H9 (cell line): ENCODE results near the gene WEE1. TPM values are rescaled to one million over a fixed set of nuclear protein-coding genes. Genes with fewer than 3 reads are reported as not detected.

Source experiments
- DNase-seq: peaks from one replicate; pipeline ENCODE4 v3.0.0-alpha.2; 2017
- H2AFZ ChIP-seq: one replicate; pipeline ENCODE4 v1.6.1; 2013; ENCODE audit warnings: mild to moderate bottlenecking, low read length, control low read depth, moderate library complexity
- H2AK5ac ChIP-seq: 2 replicates; pipeline ENCODE4 v1.6.1; 2013; ENCODE audit warnings: low read length, control low read depth, mixed read lengths; ENCODE audit not compliant: insufficient read length
- H2BK120ac ChIP-seq: one replicate; pipeline ENCODE4 v1.6.1; 2013; ENCODE audit warnings: low read depth, mild to moderate bottlenecking, low read length, control low read depth, inconsistent platforms; ENCODE audit not compliant: poor library complexity, severe bottlenecking
- H2BK12ac ChIP-seq: 2 replicates; pipeline ENCODE4 v1.6.1; 2013; ENCODE audit warnings: low read length, control low read depth, mixed read lengths, low read depth; ENCODE audit not compliant: insufficient read length
- H2BK15ac ChIP-seq: 2 replicates; pipeline ENCODE4 v1.6.1; 2013; ENCODE audit warnings: low read depth, low read length, control low read depth
- H2BK20ac ChIP-seq: one replicate; pipeline ENCODE4 v1.6.1; 2013; ENCODE audit warnings: low read depth, mild to moderate bottlenecking, low read length, control low read depth, inconsistent platforms; ENCODE audit not compliant: poor library complexity, severe bottlenecking
- H2BK5ac ChIP-seq: 2 replicates; pipeline ENCODE4 v1.6.1; 2013; ENCODE audit warnings: low read length, control low read depth, mixed read lengths; ENCODE audit not compliant: insufficient read length
- H3K14ac ChIP-seq: 2 replicates; pipeline ENCODE4 v1.6.1; 2013; ENCODE audit warnings: low read length, control low read depth; ENCODE audit not compliant: insufficient read depth
- H3K18ac ChIP-seq: 2 replicates; pipeline ENCODE4 v1.6.1; 2013; ENCODE audit warnings: low read depth, mild to moderate bottlenecking, mixed read lengths, low read length, control low read depth; ENCODE audit not compliant: insufficient read length
- H3K23ac ChIP-seq: 2 replicates; pipeline ENCODE4 v1.6.1; 2013; ENCODE audit warnings: low read length, control low read depth, mixed read lengths, low read depth; ENCODE audit not compliant: insufficient read length
- H3K23me2 ChIP-seq: 2 replicates; pipeline ENCODE4 v1.6.1; 2013; ENCODE audit warnings: low read depth, mild to moderate bottlenecking, mixed read lengths, low read length, control low read depth; ENCODE audit not compliant: insufficient read length, poor library complexity, severe bottlenecking
- H3K27ac ChIP-seq: 2 replicates; pipeline ENCODE4 v1.5.1; 2013; ENCODE audit warnings: low read length, control low read depth, mixed read lengths, low read depth; ENCODE audit not compliant: insufficient read length
- H3K27me3 ChIP-seq: 2 replicates; pipeline ENCODE4 v1.6.1; 2013; ENCODE audit warnings: low read length, control low read depth, inconsistent platforms; ENCODE audit not compliant: insufficient read depth
- H3K4ac ChIP-seq: 2 replicates; pipeline ENCODE4 v1.6.1; 2013; ENCODE audit warnings: low read depth, mild to moderate bottlenecking, control low read depth, inconsistent platforms, low read length, moderate library complexity
- H3K4me1 ChIP-seq: 2 replicates; pipeline ENCODE4 v1.6.1; 2013; ENCODE audit warnings: low read length, control low read depth, inconsistent platforms; ENCODE audit not compliant: insufficient read depth
- H3K4me2 ChIP-seq: 2 replicates; pipeline ENCODE4 v1.6.1; 2013; ENCODE audit warnings: low read length, control low read depth, mixed read lengths; ENCODE audit not compliant: insufficient read length, insufficient read depth
- H3K56ac ChIP-seq: 2 replicates; pipeline ENCODE4 v1.6.1; 2013; ENCODE audit warnings: low read depth, mild to moderate bottlenecking, mixed read lengths, low read length, control low read depth; ENCODE audit not compliant: insufficient read length
- H3K79me1 ChIP-seq: 2 replicates; pipeline ENCODE4 v1.6.1; 2013; ENCODE audit warnings: low read depth, mild to moderate bottlenecking, moderate library complexity, low read length, control low read depth, inconsistent platforms; ENCODE audit not compliant: insufficient read depth, poor library complexity, severe bottlenecking
- H3K79me2 ChIP-seq: 2 replicates; pipeline ENCODE4 v1.6.1; 2013; ENCODE audit warnings: low read length, control low read depth, inconsistent platforms; ENCODE audit not compliant: insufficient read depth
- H3K9ac ChIP-seq: 2 replicates; pipeline ENCODE4 v1.6.1; 2013; ENCODE audit warnings: low read length, control low read depth, mixed read lengths; ENCODE audit not compliant: insufficient read length; ENCODE audit errors: extremely low read depth
- H3K9me3 ChIP-seq: one replicate; pipeline ENCODE4 v1.6.1; 2013; ENCODE audit warnings: low read depth, low read length, inconsistent platforms; ENCODE audit not compliant: control insufficient read depth
- H3T11ph ChIP-seq: one replicate; pipeline ENCODE4 v1.6.1; 2013; ENCODE audit warnings: mild to moderate bottlenecking, low read length, control low read depth, inconsistent platforms
- H4K20me1 ChIP-seq: one replicate; pipeline ENCODE4 v1.6.1; 2013; ENCODE audit not compliant: control insufficient read depth, insufficient read length, insufficient read depth
- H4K5ac ChIP-seq: 2 replicates; pipeline ENCODE4 v1.6.1; 2013; ENCODE audit warnings: low read depth, mild to moderate bottlenecking, mixed read lengths, low read length, control low read depth; ENCODE audit not compliant: insufficient read length
- H4K8ac ChIP-seq: replicated peaks from 2 replicates; pipeline ENCODE4 v1.6.1; 2013; ENCODE audit warnings: low read length, control low read depth, mixed read lengths, low read depth; ENCODE audit not compliant: insufficient read length
- H4K91ac ChIP-seq: 2 replicates; pipeline ENCODE4 v1.6.1; 2013; ENCODE audit warnings: low read depth, mild to moderate bottlenecking, moderate library complexity, mixed read lengths, low read length, control low read depth; ENCODE audit not compliant: insufficient read length
- H3K27ac Mint-ChIP-seq, 3 experiments: 2 replicates in 2 of 3; 3 replicates in 1 of 3; pipeline ENCODE4 v1.8.0; 2020 to 2021; ENCODE audit warnings: mixed read lengths in 3 of 3, mild to moderate bottlenecking in 1 of 3, moderate library complexity in 1 of 3
- H3K27me3 Mint-ChIP-seq: 2 replicates; pipeline ENCODE4 v1.8.0; 2021; ENCODE audit warnings: low read depth, mild to moderate bottlenecking, moderate library complexity, mixed read lengths
- H3K36me3 Mint-ChIP-seq, 3 experiments: 2 replicates in 2 of 3; 3 replicates in 1 of 3; pipeline ENCODE4 v1.8.0; 2020 to 2021; ENCODE audit warnings: low read depth in 3 of 3, mixed read lengths in 3 of 3; ENCODE audit not compliant: insufficient read depth in 1 of 3
- H3K4me1 Mint-ChIP-seq, 2 experiments: 2 replicates each; pipeline ENCODE4 v1.8.0; 2020; ENCODE audit warnings: mixed read lengths in 2 of 2
- H3K4me3 Mint-ChIP-seq, 2 experiments: 2 replicates in 1 of 2; 3 replicates in 1 of 2; pipeline ENCODE4 v1.8.0; 2020 to 2021; ENCODE audit warnings: mild to moderate bottlenecking in 2 of 2, mixed read lengths in 2 of 2, moderate library complexity in 1 of 2
- H3K9me3 Mint-ChIP-seq, 2 experiments: 2 replicates in 1 of 2; 3 replicates in 1 of 2; pipeline ENCODE4 v1.8.0; 2020; ENCODE audit warnings: mild to moderate bottlenecking in 2 of 2, mixed read lengths in 2 of 2, moderate library complexity in 1 of 2
- CTCF ChIP-seq: fragments of 200-600 bp; sonication (generic); conservative IDR thresholded peaks from 3 replicates; pipeline ENCODE4 v1.8.0; 2021; ENCODE audit warnings: antibody characterized with exemption, mild to moderate bottlenecking
- WGBS: extraction: QIAGEN DNeasy Blood & Tissue Kit; methylation state at CpG from one replicate; pipeline ENCODE4 v1.1.7; 2013; ENCODE audit warnings: missing lambda C conversion rate, low lambda C conversion rate, mixed read lengths; ENCODE audit not compliant: insufficient read length; ENCODE audit errors: extremely low coverage; 5-methylcytosine and 5-hydroxymethylcytosine counted together
- total RNA-seq: library from RNA; stranded (reverse); gene quantifications from 2 replicates; pipeline ENCODE4 v1.2.1, GENCODE V29; 2021

WEE1 gene
- total RNA-seq, 1 experiment from 2014 or later: 142 TPM

GRCh38 chr11:9580894-9581293, 7.4 kb downstream of the WEE1 start:
- Histone ChIP-seq H3K9me3 (no peaks in the 10 kb centered on the region), H3K9ac (no peak overlapping the region), H3T11ph (no peak overlapping the region), H4K8ac (no peak overlapping the region), H3K23ac (no peak overlapping the region), H3K18ac (no peak overlapping the region), H3K4me2 (no peak overlapping the region), H3K27ac (no peak overlapping the region), H2AK5ac (no peak overlapping the region), H2BK20ac (no peak overlapping the region), H3K14ac (no peak overlapping the region), H3K4ac (no peak overlapping the region), H3K27me3 (no peaks in the 10 kb centered on the region), H4K5ac (no peak overlapping the region), H3K23me2 (peaks cover under 1% of the 10 kb centered on the region), H3K79me1 (peaks cover 3% of the 10 kb centered on the region), H2BK15ac (no peak overlapping the region), H4K20me1 (no peaks in the 10 kb centered on the region), H2BK120ac (no peak overlapping the region), H2AFZ (no peak overlapping the region), H3K79me2 (peaks cover 11% of the 10 kb centered on the region; the same call in 1 of the 2 replicates), H3K56ac (no peak overlapping the region), H2BK5ac (no peak overlapping the region), H3K4me1 (no peaks in the 10 kb centered on the region), H4K91ac (no peak overlapping the region), H2BK12ac (no peak overlapping the region)
- no peaks in the 10 kb centered on the region for H3K9me3 Mint-ChIP-seq
- no peak overlapping the region for H3K4me3 Mint-ChIP-seq
- no CpG with 5 or more reads among the region's 4 CpGs for WGBS
- no peaks in the 10 kb centered on the region for H3K27me3 Mint-ChIP-seq
- TF ChIP-seq CTCF: no peak
- H3K4me1 Mint-ChIP-seq: peaks cover 17 to 22% of the 10 kb centered on the region in 2 experiments
- H3K36me3 Mint-ChIP-seq: peaks cover 74 to 94% (median 93%) of the 10 kb centered on the region in 3 experiments
- no peak for DNase-seq
- peak overlapping the region in 1 of 3 experiments; percentile 45; a peak in 1 of 7 replicates for H3K27ac Mint-ChIP-seq
